GM21529 (cell line): ENCODE measurements around the gene MYL9.

Experiments used
- ATAC-seq: cut with Tn5 transposase; IDR thresholded peaks from one replicate; pipeline ENCODE4 v1.9.1; 2021; ENCODE audit not compliant: unreplicated experiment

Gene MYL9

GRCh38 chr20:36578356-36579041, 37.2 kb downstream of the MYL9 start:
- no peak for ATAC-seq

- ATAC-seq = no peak
Measured at GRCh38 chr20:36579996-36580545, 38.8 kb downstream of the MYL9 start.

- ATAC-seq = no peak
Measured at GRCh38 chr20:36582322-36582721, 41.0 kb downstream of the MYL9 start.

- ATAC-seq = no peak
Measured at GRCh38 chr20:36582821-36583220, 41.5 kb downstream of the MYL9 start.

GRCh38 chr20:36584018-36584481, 42.7 kb downstream of the MYL9 start:
- ATAC-seq = no peak

- no peak for ATAC-seq
Measured at GRCh38 chr20:36585410-36586125, 44.2 kb downstream of the MYL9 start.

GRCh38 chr20:36587388-36588070, 46.2 kb downstream of the MYL9 start:
- ATAC-seq = no peak

- no peak for ATAC-seq
Measured at GRCh38 chr20:36591281-36591680, 50.0 kb downstream of the MYL9 start.

GRCh38 chr20:36591854-36592641, 50.7 kb downstream of the MYL9 start:
- ATAC-seq = no peak

GRCh38 chr20:36593347-36593929, 52.1 kb downstream of the MYL9 start:
- ATAC-seq = no peak

GRCh38 chr20:36599912-36600345, 58.6 kb downstream of the MYL9 start:
- ATAC-seq = no peak
